GM20431 (cell line): ENCODE results near the gene SLC13A4.
"Not testable (repeated sequence)": the region's sequence is repeated elsewhere in the genome, so short reads cannot be mapped to it uniquely, and the experiment has no call there.

Experiments
- in situ Hi-C: fragments of 300-500 bp; cut with MseI, MboI; formaldehyde crosslinking; loops from one replicate; pipeline ENCODE4 v1.15.0; 2020; ENCODE audit warnings: low sequenced_read_pairs; ENCODE audit not compliant: unreplicated experiment

SLC13A4 gene

DNA sequence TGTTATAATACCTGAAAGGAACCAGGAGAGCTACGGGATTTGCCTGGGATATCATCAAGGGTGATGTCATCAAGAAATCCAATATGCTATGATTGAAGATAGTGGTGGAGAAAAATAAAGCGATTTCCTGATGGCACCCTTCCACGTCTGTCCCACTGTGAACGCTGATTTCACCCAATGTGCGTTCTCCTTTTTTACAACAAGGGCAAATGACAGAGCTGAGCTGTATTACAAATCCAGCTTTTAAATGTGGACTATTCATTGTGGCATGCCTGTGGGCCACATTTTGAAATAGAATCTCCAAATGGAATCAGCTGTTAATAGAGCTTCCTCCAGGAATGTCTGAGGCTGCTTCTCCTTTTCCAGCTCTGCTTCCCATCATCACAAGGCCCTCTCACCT is 23.3 kb downstream of the SLC13A4 start:
- in situ Hi-C loops: no loop called here

DNA sequence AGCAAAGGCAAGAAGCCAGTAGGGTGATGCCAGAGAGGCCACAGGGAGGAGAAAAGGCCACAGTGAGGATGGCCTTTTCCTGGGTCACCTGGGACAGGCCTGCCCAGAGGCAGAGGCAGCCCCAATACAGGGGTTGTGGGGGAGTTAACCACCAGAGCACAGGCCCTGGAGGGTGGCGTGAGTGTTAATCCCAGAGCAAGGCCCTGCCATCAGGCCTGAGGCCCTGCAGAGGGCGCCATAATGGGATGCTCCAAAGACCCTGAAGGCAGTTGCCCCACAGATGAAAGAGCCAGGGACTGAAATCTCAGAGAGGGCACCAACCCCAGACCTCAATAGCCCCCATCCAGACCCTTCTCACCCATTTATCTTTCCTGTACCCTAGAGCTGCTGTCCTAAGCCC is 23.9 kb downstream of the SLC13A4 start:
- in situ Hi-C loops: no loop called here

DNA sequence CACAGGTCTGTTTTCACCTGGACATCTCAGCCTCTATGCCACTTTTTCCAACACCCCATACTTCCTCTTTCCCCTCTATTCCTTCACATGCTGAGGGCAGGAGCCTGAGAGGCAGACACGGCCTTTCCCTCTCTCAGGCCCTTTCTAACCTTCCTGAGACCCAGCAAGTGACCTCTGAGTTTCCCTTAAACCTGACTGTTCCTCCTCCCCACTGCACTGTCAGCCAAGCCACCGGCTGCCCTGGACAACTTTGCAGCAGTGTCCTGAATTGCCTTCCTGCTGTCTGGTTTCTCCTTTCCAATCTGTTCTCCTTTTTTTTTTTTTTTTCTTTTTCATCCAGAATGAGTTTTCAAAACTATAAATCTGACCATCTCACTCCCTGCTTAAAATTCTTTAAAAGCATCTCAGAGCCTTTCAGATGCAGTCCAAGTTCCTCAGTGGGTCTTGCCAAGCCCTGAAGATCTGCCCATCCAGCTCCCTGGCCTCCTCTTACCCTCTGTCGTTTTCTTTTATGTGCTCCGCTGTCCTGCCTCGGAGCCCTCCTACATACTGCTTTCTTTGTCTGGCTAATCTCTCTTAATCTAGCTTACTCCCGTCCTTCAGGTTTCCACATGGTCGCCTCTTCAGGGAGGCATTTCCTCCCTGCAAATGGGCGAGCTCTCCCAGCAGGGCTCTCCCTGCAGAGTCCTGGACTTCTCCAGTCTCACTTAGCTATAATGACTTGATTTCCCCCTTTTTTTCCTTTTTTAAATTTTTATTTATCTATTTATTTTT is 30.5 kb downstream of the SLC13A4 start:
- in situ Hi-C loops: no loop called here

DNA sequence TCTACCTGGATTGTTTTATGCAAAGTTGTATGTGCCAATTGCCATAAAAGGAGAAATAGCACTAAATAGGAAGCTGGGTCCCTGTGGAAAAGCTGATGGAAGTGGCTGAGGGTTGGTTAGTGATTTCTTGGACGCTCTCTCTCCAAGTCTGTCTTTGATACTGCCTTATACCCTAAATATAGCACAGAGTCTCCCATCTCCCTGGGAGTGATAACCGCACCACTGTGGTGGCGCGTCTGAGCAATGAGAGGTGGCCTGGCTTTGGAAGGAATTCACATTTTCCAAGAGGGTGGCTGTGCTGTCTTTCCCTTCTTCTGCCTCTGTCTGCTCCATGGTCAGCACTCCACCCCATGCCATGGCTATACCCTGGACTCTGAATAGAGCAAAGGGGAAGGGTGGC is 34.4 kb downstream of the SLC13A4 start:
- in situ Hi-C loops: no loop called here

DNA sequence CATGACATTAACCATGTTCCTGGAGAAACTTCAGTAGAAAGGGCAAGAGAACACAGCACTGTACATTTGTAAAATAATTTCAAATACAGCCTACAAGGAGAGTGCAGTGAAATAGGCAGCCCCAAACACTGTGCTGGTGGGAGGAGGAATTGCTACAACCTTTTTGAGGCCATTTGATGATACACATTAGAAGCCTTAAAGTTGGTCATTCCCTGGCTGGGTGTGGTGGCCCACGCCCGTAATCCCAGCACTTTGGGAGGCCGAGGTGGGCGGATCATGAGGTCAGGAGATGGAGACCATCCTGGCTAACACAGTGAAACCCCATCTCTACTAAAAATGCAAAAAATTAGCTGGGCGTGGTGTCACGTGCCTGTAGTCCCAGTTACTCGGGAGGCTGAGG is 35.4 kb downstream of the SLC13A4 start:
- in situ Hi-C loops: not testable (repeated sequence)

DNA sequence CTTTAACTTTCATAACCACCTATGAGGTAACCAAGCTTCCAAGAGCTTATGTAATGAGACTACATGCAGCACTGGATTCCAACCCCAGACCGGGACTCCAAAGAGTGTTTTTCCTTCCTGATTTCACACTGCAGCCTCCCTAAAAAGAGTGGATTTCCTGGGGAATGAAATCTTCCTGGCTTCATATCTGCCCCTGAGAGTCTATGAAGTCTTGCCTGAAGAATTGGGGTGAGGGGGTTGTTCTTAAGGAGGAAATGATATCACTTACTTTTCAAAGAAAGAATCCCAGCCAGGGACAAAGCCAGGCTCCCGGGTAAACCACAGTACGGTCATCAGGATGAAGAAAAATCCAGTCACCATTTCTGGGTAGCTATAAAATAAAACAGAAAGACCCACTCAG is 35.9 kb downstream of the SLC13A4 start:
- in situ Hi-C loops: no loop called here

DNA sequence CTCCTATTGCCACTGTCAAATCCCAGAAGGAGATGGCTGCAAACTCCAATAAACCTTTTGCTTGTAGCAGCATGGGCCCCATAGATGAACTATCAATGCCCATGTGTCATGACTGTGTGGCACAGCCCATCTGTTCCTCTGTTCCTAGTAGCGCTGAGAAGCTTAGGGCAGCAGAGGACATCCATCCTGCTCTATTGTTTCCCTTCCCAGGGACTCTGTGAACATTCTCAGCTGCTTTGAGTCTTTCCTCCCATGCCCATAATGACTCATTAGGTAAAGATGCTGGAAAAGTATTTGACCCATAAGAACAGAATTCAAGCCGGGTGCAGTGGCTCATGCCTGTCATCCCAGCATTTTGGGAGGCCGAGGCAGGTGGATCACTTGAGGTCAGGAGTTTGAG is 37.4 kb downstream of the SLC13A4 start:
- in situ Hi-C loops: no loop called here

DNA sequence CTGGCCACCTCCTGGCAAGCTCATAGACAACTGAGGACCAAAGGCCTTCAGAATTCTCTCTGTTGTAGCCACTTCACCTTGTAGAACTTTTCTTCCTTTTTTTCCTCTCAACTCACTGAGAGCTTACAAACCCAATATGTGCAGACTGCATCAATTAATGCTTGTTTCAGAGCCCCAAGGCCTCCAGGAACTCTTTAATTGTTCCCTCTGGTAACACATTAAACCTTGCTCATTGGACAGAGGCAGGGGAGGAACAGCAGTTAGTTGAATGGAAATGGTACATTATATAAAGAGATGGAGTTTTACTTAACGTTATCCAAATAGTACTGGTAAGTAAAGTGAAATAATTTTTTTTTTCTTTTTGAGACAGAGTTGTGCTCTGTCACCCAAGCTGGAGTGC is 40.5 kb downstream of the SLC13A4 start:
- in situ Hi-C loops: no loop called here

DNA sequence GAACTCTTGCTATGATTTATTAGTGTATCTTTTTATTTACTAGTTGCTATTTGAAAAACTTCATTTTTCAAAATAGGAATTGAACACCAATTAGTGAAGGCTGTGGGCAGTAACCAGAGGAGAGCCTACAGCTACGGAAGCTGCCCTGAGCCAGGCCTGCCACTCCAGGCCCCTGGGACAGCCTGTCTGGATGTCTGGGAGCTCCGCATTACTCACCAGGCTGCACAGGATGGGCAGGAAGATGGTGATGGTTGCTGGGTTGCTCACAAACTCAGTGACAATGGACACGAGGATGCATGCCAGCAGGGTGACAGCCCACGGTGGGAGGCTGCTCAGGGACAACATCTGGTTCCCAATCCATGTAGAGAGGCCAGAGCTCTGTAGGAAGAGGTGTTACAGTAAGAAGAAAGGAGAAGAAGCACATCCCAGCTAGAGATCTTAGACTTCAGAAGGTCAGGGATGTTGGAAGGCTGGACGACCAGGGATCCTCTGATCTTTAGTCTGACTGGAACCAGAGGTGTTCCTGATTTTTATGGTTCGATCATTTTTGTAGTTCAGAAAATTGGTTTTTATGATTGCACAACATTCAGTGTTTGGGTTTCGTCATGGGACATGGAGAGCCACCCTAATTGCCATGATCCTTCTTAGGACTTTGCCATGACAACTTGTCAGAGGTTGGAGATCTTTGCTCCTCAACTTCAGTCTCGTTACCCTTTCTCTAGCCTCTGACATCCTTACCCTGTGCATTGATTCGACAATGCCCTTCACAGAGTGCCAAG is 42.5 kb downstream of the SLC13A4 start:
- in situ Hi-C loops: no loop called here

DNA sequence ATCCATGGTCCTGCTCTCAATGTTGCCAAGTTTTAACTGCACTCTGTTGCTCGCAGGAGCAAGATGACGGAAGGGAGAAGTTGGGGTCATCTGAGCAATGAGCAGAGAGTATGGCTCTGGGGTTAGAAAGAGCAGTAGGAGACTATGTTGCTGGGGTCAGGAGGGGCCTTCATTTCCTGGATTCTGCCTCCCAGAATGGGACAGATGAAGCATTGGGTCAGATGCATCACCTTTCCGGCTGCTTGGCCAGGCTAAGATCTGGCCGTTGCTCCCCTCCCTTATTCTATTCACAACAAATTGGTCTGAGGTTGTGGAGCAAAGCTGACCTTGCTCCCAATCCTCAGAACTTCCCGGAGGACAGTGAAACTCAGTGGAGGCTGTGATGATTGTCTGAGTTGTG is 43.3 kb downstream of the SLC13A4 start:
- in situ Hi-C loops: no loop called here

DNA sequence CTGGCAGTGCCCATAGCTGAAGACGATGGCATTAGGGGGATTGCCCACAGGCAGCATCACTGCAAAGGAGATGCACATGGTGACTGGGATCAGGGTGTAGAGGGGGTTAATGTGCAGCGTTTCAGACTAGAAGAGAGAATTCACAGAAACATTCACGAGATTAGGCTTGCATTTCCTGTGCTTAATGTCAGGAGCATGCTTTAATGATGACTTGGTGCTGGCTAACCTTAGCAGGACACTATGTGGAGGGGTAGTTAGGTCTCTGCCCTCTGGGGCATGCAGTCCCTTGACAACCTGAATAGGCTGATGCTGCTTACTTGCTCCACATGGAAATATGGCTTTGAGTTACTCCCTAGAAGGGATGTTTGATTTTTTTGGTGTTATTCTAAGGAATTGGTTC is 43.9 kb downstream of the SLC13A4 start:
- in situ Hi-C loops: no loop called here

DNA sequence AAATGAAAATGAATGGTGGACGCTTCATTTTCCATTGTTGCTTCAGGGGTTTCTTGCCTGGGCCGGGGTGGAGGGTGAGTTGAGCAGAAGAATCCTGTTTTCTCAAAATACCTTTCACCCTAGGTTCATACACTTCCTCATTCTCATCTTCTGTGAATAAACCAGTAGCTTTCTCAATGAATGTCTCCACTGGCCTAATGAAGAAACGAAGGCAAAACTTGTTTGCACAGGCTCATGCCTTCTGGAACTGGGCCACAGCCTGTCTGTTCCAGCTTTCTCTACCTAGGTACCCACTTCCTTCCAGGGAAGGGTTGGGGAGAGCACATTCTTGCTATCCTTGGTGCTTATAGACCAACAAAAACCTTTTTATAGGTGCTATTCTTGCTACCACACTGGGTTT is 44.4 kb downstream of the SLC13A4 start:
- in situ Hi-C loops: no loop called here

DNA sequence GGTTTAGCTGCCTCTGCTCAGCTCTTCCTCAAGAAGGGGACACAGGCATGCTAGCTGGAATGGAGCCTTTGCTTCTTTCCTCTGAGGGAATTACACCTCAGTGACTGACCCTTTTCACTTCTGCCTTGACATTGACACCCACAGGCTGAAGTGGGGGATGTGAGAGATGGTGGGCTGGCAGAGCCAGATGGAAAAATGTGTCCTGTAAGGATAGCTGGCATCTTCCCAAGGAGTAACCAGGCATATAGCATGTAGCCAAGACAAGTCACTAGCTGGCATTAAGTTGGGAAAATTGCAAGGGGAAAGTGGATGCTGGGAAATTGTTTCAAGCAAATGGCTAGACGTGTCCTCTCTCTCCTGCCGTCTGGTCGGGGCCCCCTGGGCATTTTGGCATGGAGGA is 45.8 kb downstream of the SLC13A4 start:
- in situ Hi-C loops: no loop called here

DNA sequence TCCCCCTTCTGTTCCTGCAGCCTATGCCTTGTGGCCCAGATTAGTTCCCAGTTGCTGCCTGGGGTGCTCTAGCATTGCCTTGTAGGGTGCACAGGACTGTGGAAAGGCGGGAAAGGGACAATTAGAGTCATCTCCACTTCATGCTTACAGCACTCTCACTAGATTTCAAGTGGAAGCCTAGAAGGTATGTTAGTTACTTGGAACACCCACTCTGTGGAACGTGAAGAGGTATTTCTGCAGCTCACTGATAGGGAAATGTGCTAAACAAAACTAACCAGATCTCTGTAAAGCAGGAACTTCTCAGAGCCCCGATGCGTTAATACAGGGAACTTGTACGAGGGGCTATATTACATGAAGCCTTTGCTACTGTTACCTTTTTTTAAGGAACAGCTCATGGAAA is 46.2 kb downstream of the SLC13A4 start:
- in situ Hi-C loops: no loop called here

DNA sequence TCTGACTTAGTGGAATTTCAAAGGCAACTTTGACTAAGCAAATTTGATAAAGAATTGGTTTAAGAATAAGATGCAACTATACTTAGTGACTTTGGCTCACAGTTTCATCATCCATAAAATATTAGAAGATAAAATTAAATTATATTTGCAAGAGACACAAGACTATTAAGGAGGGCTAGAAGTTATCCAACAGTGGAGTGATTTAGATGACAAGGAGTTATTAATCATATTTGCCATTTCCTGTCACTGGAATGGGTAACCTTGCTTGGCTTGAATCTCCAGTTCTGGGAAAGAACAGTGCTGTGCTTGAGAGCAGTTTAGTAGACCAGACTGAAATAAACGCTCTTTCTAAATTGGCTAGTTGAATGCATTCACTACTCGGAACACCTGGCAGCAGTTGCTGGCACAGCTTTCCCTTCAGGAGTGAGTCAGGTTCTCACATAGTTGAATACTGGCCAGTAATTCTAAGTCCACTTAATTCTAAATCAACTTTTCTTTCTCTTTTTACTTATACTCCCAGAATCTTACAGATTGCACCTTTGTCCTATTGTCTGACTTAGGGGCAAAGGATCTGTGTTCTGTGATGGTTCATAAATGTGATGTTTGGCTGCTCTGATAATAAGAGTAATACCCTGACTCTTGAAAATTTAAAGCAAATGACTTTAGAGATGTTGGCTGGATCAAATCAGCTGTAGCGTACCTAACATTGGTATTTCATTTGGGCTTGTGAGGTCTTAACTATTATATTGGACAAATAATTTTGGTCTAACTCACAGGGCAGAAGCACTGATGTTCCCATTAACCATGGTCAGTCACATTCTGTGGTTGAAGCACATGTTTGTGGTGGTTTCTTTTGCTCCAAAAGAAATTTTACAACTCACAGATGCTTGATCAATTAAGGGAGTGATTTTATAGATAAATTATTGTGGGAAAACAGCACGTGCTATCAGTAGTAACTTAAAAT is 49.1 kb downstream of the SLC13A4 start:
- in situ Hi-C loops: no loop called here

DNA sequence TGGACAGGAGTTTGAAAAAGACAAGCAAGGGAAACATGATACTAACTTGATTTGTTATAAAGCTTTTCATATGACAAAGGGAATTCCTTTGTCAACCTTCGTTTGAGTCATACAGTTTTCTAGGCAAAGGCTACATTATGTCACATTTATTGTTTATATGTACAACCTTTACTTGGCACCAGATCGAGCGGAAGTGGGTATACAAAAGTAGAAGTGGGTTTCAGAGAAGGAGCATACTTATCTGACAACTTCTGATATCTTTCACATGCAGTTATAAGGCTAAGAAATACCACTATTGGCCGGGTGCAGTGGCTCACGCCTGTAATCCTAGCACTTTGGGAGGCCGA is 54.7 kb downstream of the SLC13A4 start:
- in situ Hi-C loops: no loop called here

DNA sequence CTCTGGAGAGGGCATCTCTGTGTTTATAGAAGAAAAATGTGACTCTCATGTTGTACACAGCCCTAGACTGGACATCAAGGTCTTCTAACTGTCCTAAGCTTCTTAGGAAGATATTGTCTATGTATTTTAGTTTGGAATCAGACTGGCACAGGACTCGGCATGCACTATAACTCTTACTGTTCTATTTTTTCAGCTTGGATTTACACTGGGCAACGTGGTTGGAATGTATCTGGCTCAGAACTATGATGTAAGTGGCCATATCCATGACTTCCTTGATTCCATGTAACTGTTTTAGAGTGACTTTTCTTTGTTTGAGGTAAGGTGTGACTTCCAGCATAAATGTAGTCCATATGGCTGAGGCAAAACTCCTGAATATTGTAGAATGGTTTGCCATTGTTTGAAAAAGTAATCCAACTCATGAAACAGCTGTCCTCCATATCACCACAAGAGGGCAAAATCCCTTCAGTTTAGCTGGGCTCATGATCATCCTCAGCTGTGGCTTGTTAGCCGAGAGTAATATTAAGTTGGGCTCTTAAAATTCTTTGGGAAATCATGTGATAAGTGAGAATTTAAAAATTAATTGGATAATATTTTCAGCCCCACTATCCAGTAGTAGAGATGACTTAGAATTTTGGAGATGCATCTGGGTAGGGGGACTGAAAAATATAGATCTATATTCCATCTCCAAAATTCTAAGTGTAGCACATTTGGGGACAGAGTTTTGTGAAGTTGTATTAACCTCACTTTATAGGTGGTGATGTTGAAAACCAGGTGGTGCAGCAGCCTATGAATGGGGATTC is 55.2 kb downstream of the SLC13A4 start:
- in situ Hi-C loops: no loop called here

DNA sequence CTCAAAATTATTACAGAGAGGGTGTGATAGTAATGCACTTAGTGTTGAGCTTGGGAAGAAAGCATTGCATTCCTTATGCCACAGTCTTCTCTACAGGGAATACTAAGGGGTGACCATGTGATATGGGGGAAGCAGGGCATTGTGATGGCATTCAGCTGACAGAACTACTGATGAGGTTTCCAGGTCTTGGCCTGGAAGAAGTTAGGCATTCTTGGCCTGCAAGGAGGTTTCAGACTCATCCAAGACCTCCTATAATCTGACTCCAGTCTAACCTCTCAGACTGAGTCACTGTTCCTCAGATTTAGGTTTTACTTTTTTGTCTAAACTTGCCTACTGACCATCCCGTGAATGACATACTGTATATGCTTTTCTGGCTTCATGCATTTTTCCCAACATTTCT is 57.8 kb downstream of the SLC13A4 start:
- in situ Hi-C loops: no loop called here

DNA sequence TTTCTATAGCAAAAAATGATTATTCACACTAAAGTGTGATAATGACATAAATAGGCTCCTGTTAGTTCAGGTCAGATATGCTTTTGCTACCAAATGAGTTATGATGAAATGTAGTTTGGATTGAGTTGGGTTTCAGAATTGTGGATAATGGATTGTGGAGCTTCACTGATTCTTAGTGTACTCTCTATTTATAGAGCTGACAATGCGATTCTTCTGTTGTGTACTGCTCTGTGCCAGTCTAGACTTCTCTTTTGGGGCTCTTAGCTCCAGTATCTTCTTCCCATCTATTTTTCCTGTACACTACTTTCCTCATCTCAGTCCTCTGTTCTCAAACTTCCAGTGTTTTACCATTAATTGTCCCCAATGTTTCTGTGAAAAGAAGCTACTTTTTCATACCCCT is 58.2 kb downstream of the SLC13A4 start:
- in situ Hi-C loops: no loop called here

DNA sequence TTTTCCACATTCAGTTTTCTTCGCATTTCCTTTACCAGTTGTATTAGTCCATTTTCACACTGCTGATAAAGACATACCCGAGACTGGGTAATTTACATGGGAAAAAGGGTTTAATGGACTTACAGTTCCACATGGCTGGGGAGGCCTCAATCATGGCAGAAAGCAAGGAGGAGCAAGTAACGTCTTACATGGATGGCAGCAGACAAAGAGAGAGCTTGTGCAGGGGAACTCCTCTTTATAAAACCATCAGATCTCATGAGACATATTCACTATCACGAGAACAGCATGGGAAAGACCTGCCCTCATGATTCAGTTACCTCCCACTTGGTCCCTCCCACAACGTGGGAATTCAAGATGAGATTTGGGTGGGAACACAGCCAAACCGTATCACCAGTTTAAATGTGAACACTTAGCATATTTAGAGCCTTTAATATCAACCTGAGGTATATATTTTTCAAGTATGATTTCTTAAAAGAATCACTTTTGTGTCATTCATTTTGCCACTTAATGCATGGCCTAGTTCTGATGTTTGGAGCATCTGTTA is 59.1 kb downstream of the SLC13A4 start:
- in situ Hi-C loops: not testable (repeated sequence)
